Stimulated activated CD4-positive, alpha-beta T cell treated with anti-CD3 and anti-CD28 coated beads, Interleukin-15, amount 100 ng/mL, for 1 hour (primary cell): ENCODE measurements around the gene CCL26.
"Not testable (repeated sequence)": the region's sequence is repeated elsewhere in the genome, so short reads cannot be mapped to it uniquely, and the experiment has no call there.

ENCODE experiments used
- DNase-seq, 2 donors: peaks; one replicate each; pipeline ENCODE4 v3.0.0-alpha.2; 2020; ENCODE audit warnings: low read depth in 1 of 2, low spot score in 1 of 2

CCL26 gene

GRCh38 chr7:75793676-75794075 lies 21.7 kb upstream of the CCL26 start:
- no peak for DNase-seq

- not testable (repeated sequence) for DNase-seq
These were observed 20.6 kb upstream of the CCL26 start for GRCh38 chr7:75792567-75792966.

GRCh38 chr7:75789361-75789924 lies 17.4 kb upstream of the CCL26 start:
- DNase-seq: no peak

GRCh38 chr7:75788154-75788847 lies 16.3 kb upstream of the CCL26 start:
- DNase-seq: not testable (repeated sequence)

GRCh38 chr7:75783058-75783457 lies 11.0 kb upstream of the CCL26 start:
- not testable (repeated sequence) for DNase-seq

DNA sequence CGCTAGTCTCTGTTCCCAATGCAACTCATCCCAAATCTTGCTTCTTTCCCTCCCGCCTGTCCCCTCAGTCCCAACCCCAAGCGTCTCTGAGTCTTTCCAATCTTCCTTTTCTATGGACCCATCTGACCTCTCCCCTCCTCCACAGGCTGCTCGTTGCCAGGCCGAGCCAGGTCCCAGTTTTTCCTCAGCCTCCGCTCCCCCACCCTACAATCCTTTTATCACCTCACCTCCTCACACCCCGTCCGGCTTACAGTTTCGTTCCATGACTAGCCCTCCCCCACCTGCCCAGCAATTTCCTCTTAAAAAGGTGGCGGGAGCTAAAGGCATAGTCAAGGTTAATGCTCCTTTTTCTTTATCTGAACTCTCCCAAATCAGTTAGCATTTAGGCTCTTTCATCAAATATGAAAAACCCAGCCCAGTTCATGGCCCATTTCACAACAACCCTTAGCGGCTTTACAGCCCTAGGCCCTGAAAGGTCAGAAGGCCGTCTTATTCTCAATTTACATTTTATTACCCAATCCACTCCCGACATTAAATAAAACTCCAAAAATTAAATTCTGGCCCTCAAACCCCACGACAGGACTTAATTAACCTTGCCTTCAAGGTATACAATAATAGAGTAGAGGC lies 8.7 kb upstream of the CCL26 start:
- not testable (repeated sequence) for DNase-seq

GRCh38 chr7:75779516-75779915 lies 7.5 kb upstream of the CCL26 start:
- DNase-seq: not testable (repeated sequence)

DNA sequence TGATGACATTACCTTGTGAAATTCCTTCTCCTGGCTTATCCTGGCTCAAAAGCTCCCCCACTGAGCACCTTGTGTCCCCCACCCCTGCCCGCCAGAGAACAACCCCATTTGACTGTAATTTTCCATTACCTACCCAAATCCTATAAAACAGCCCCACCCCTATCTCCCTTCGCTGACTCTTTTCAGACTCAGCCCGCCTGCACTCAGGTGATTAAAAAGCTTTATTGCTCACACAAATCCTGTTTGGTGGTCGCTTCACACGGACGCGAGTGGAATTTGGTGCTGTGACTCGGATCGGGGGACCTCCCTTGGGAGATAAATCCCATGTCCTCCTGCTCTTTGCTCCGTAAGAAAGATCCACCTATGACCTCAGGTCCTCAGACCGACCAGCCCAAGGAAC lies 7.0 kb upstream of the CCL26 start:
- DNase-seq: not testable (repeated sequence)

DNA sequence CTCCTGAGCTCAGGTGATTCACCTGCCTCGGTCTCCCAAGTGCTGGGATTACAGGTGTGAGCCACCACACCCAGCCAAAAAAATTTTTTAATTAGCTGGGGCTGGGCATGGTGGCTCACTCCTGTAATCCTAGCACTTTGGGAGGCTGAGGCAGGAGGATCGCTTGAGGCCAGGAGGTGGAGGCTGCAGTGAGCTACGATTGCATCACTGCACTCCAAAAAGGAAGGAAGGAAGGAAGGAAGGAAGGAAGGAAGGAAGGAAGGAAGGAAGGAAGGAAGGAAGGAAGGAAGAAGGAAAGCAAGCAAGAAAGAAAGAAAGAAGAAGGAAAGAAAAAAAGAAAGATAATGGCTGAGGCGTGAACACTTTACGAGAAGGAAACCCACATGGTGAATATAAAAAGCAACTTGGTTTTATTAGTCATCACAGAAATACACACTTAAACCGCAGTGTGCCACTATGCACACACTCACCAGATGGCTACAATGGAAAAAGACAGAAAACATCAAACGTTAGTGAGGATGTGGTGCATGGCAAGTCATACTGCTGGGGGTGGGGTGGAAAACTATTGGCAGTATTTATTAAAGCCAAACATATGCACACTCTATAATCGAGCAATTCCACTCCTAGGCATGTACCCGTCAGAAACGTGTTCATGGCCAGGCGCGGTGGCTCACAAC lies 4.4 kb upstream of the CCL26 start:
- peak; percentile 11 to 16 for DNase-seq

DNA sequence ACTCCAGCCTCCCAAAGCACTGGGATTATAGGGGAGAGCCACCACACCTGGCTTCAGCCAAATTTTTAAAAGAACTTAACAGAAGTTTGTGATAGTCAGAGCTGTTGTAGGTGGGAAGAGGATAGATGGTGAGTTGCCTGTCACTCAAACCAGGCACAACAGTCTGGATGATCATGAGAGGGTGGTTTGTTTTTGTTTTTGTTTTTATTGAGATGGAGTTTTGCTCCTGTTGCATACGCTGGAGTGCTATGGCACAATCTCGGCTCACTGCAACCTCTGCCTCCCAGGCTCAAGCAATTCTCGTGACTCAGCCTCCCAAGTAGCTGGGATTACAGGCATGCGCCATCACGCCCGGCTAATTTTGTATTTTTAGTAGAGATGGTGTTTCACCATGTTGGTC lies 1.9 kb upstream of the CCL26 start:
- not testable (repeated sequence) for DNase-seq

GRCh38 chr7:75771224-75771623 lies 787 bp downstream of the CCL26 start:
- DNase-seq: no peak

- no peak for DNase-seq
These were observed 9.6 kb downstream of the CCL26 start for GRCh38 chr7:75762350-75762917.

GRCh38 chr7:75761801-75762200 lies 10.2 kb downstream of the CCL26 start:
- not testable (repeated sequence) for DNase-seq

DNA sequence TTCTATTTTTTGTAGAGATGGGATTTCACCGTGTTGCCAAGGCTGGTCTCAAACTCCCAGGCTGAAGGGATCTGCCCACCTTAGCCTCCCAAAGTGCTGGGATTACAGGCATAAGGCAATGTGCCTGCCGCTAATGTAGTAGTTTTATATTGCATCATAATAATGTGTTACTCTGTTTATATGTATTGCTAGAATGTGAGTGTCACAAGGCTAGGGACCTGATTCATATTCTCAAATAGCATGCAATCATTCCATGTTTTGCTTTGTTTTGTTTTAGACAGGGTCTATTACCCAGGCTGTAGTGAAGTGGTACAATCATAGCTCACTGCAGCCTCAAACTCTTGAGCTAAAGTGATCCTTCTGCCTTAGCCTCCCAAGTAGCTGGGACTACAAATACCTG lies 13.5 kb downstream of the CCL26 start:
- DNase-seq: no peak

DNA sequence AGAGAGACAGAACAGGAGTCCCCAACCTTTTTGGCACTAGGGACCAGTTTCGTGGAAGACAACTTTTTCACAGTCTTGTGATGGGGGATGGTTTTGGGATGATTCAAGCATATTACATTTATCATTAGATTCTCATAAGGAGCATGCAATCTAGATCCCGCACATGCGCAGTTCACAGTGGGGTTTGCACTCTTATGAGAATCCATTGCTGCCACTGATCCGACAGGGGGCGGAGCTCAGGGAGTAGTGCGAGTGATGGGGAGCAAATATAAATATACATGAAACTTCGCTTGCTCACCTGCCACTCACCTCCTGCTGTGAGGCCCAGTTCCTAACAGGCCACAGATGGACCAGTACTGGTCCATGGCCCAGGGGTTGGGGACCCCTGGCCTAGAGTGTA lies 14.2 kb downstream of the CCL26 start:
- DNase-seq: no peak

- no peak for DNase-seq
These were observed 14.9 kb downstream of the CCL26 start for GRCh38 chr7:75756991-75757676.

DNA sequence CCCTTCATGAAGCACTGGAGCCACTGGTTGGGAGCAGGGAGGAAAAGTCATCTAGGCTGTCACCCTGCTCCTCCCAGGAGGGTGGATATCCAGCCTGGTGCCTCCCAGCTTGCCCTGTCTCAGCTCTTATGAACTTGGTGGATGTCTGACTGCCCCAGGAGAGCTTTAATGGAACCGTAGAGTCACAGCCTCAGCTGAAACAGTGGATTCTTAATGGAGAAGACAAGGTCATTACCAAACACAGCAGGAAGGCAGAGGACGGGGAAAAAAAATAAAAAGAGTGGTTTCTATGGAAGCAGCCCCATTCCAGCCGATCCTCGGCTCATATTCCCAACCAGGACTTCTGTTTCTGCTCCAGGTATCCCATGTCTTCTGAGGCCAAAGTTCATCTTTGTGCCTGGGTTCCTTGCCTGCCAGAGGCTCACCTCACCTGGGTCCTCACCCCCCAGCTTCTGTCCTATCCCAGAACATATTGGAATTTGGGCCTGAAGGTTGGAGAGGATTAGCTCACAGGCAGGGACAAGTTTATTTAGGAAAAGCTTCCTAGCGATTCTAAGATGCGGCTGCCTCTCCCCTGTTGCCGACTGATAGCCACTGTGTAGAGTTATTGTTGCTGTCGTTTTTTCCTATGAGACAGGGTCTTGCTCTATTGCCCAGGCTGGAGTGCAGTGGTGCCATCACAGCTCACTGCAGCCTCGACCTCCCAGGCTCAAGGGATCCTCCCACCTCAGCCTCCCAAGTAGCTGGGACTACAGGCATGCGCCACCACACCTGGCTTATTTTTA lies 15.6 kb downstream of the CCL26 start:
- DNase-seq: no peak

DNA sequence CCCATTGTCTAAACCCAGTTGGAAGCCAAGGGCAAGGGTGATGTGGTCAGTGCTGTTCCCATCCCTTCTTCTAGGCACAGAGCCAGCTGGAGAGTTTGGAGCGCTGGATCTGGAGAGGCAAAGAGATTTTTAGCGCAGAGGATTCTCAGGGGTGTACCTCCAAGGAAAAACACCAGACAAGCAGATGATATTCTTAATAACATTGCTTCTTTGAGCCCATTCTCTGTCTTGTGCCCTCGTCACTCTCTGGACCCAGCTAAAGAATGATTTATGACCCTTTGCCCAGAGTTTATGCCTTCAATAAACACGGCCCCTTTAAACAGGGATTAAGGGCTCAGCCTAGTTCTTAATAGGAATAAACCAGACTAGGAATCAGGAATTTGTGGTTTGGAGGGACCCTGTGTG lies 28.6 kb downstream of the CCL26 start:
- no peak for DNase-seq

DNA sequence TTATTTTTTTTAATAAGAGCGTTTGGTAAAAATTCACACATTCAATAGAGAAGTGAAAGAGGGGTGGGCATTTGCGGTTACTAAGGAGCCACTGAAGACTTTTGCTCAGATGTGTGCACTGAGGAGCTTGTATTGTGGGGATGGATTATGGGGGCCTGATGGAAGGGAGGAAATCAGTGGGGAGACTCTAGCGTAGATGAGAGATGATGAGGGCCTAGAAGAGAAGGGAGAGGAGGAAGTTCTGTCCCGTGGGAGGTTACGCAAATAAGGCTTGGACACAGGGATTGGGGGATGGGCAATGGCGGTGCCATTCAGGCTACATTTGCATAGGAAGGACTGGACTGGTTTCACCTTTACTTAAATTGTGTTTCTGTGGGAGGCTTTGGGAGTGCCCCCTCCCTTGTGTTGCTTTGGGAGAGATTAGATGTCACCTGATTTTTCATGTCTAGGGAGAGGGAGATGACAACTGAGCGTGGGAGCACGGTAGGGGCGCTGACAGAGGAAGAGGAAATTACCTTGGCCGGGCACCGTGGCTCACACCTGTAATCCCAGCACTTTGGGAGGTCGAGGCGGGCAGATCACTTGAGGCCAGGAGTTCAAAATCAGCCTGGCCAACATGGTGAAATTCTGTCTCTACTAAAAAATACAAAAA lies 31.0 kb downstream of the CCL26 start:
- no peak for DNase-seq
